Measurements from ENCODE around the gene CYBC1.
"Not testable (repeated sequence)": the region's sequence is repeated elsewhere in the genome, so short reads cannot be mapped to it uniquely, and the experiment has no call there.

CYBC1 gene

GRCh38 chr17:82458179-82458884 lies 7.8 kb upstream of the CYBC1 start, which contains the start of gene NARF:
NARF (plus strand) TSS chr17:82458741; CDS start chr17:82458804, 63 bp downstream.
- H3K4me3 ChIP-seq (ENCODE audit: low read depth, low read length), result peak within 1 kb of the TSS; percentile 82
- DNase-seq (ENCODE audit: low read depth), result peak; percentile 99
- TF ChIP-seq CTCF (IDR thresholded peaks at IDR 0.05; ENCODE audit: insufficient read depth, low read depth, low read length, missing control alignments), result no peak

GRCh38 chr17:82457929-82458178 lies 7.3 kb upstream of the CYBC1 start:
- no peak for TF ChIP-seq CTCF (IDR thresholded peaks at IDR 0.05; ENCODE audit: insufficient read depth, low read depth, low read length, missing control alignments)

GRCh38 chr17:82457073-82457928 lies 6.7 kb upstream of the CYBC1 start:
- H3K4me3 ChIP-seq (ENCODE audit: low read depth, low read length), result peak overlapping the region; percentile 77
- no peak for TF ChIP-seq CTCF (IDR thresholded peaks at IDR 0.05; ENCODE audit: insufficient read depth, low read depth, low read length, missing control alignments)
- DNase-seq (ENCODE audit: low read depth), result no peak

More at GRCh38 chr17:82457929-82458178, 7.3 kb upstream of the CYBC1 start:
- no peak for DNase-seq (ENCODE audit: low read depth)
- H3K4me3 ChIP-seq (ENCODE audit: low read depth, low read length), result peak overlapping the region; percentile 77

GRCh38 chr17:82453706-82454105 lies 3.2 kb upstream of the CYBC1 start:
- not testable (repeated sequence) for H3K4me3 ChIP-seq (ENCODE audit: low read depth, low read length); DNase-seq (ENCODE audit: low read depth)

- not testable (repeated sequence) for DNase-seq (ENCODE audit: low read depth); H3K4me3 ChIP-seq (ENCODE audit: low read depth, low read length)
Observed at GRCh38 chr17:82453151-82453550, 2.6 kb upstream of the CYBC1 start.

- no peak for DNase-seq (ENCODE audit: low read depth)
Observed at GRCh38 chr17:82452162-82452561, 1.6 kb upstream of the CYBC1 start.

GRCh38 chr17:82449883-82450356 lies 632 bp downstream of the CYBC1 start:
- DNase-seq (ENCODE audit: low read depth), result no peak
- peak overlapping the region; percentile 88 for H3K4me3 ChIP-seq (ENCODE audit: low read depth, low read length)
- no peak for TF ChIP-seq CTCF (IDR thresholded peaks at IDR 0.05; ENCODE audit: insufficient read depth, low read depth, low read length, missing control alignments)

More at GRCh38 chr17:82452162-82452561, 1.6 kb upstream of the CYBC1 start:
- H3K4me3 ChIP-seq (ENCODE audit: low read depth, low read length), result no peak overlapping the region
- TF ChIP-seq CTCF (IDR thresholded peaks at IDR 0.05; ENCODE audit: insufficient read depth, low read depth, low read length, missing control alignments), result no peak
